Smooth muscle cell of the brain vasculature (primary cell): ENCODE data around the gene PHF20.
A peak's percentile ranks its signal among the peaks of the same experiment; 100 is the strongest.
"Not testable (repeated sequence)": the region's sequence is repeated elsewhere in the genome, so short reads cannot be mapped to it uniquely, and the experiment has no call there.

Source experiments
- DNase-seq: peaks from one replicate; pipeline ENCODE4 v3.0.0-alpha.2; 2012; ENCODE audit warnings: low read depth, low spot score

The PHF20 gene

GRCh38 chr20:35972462-35972861, 200.6 kb downstream of the PHF20 start:
- no peak for DNase-seq

- DNase-seq = no peak
These were observed 202.4 kb downstream of the PHF20 start for GRCh38 chr20:35974256-35974655.

- no peak for DNase-seq
These were observed 204.0 kb downstream of the PHF20 start for GRCh38 chr20:35975576-35976373.

GRCh38 chr20:35978041-35978513, 206.3 kb downstream of the PHF20 start:
- DNase-seq = no peak

- no peak for DNase-seq
These were observed 207.7 kb downstream of the PHF20 start for GRCh38 chr20:35979544-35979943.

- no peak for DNase-seq
These were observed 210.2 kb downstream of the PHF20 start for GRCh38 chr20:35981969-35982368.

GRCh38 chr20:35984382-35984781, 212.6 kb downstream of the PHF20 start:
- DNase-seq = no peak

GRCh38 chr20:35985806-35986205, 214.0 kb downstream of the PHF20 start:
- DNase-seq = no peak

GRCh38 chr20:35988910-35989463, 217.2 kb downstream of the PHF20 start:
- no peak for DNase-seq

GRCh38 chr20:35991142-35991771, 219.4 kb downstream of the PHF20 start:
- no peak for DNase-seq

- no peak for DNase-seq
These were observed 221.0 kb downstream of the PHF20 start for GRCh38 chr20:35992713-35993335.

GRCh38 chr20:35994994-35995453, 223.2 kb downstream of the PHF20 start:
- peak; percentile 62 for DNase-seq

GRCh38 chr20:35996492-35996891, 224.7 kb downstream of the PHF20 start:
- not testable (repeated sequence) for DNase-seq
